Mesenchymal stem cell (in vitro differentiated cells and primary cell): ENCODE data around the gene WDR90.

Experiments used
- DNase-seq: peaks from one replicate; pipeline ENCODE4 v3.0.0-alpha.2; 2013
- H2AFZ ChIP-seq: one replicate; pipeline ENCODE4 v1.6.1; 2013; ENCODE audit warnings: low read depth, mild to moderate bottlenecking, control low read depth, inconsistent platforms, low read length, moderate library complexity
- H2AK5ac ChIP-seq: 2 replicates; pipeline ENCODE4 v1.6.1; 2013; ENCODE audit warnings: low read length, moderate library complexity, mild to moderate bottlenecking, inconsistent platforms; ENCODE audit not compliant: severe bottlenecking
- H2BK120ac ChIP-seq: one replicate; pipeline ENCODE4 v1.6.1; 2013; ENCODE audit warnings: low read depth, mild to moderate bottlenecking, inconsistent platforms, low read length, moderate library complexity
- H2BK12ac ChIP-seq, 2 experiments: one replicate each; pipeline ENCODE4 v1.6.1; 2013; ENCODE audit warnings: inconsistent platforms in 2 of 2, low read length in 2 of 2, mild to moderate bottlenecking in 2 of 2, moderate library complexity in 2 of 2, control low read depth in 1 of 2
- H2BK15ac ChIP-seq: one replicate; pipeline ENCODE4 v1.6.1; 2013; ENCODE audit warnings: mild to moderate bottlenecking, low read depth, inconsistent platforms; ENCODE audit not compliant: poor library complexity, severe bottlenecking
- H2BK5ac ChIP-seq: 2 replicates; pipeline ENCODE4 v1.6.1; 2013; ENCODE audit warnings: low read depth, mild to moderate bottlenecking, low read length, control low read depth, inconsistent platforms; ENCODE audit not compliant: poor library complexity, severe bottlenecking
- H3K14ac ChIP-seq, 2 experiments: one replicate each; pipeline ENCODE4 v1.6.1; 2013; ENCODE audit warnings: inconsistent platforms in 2 of 2, low read length in 2 of 2, control low read depth in 1 of 2, mild to moderate bottlenecking in 1 of 2, moderate library complexity in 1 of 2
- H3K18ac ChIP-seq, 2 experiments: one replicate each; pipeline ENCODE4 v1.6.1; 2013; ENCODE audit warnings: inconsistent platforms in 2 of 2, low read length in 2 of 2, control low read depth in 1 of 2, low read depth in 1 of 2, mild to moderate bottlenecking in 1 of 2
- H3K23ac ChIP-seq, 2 experiments: one replicate each; pipeline ENCODE4 v1.6.1; 2013; ENCODE audit warnings: inconsistent platforms in 2 of 2, low read length in 2 of 2, mild to moderate bottlenecking in 2 of 2, moderate library complexity in 2 of 2, control low read depth in 1 of 2
- H3K27ac ChIP-seq: 2 replicates; pipeline ENCODE4 v1.5.1; 2013; ENCODE audit warnings: mild to moderate bottlenecking, moderate library complexity, low read length, control low read depth, inconsistent platforms; ENCODE audit not compliant: poor library complexity, severe bottlenecking
- H3K27me3 ChIP-seq, 2 experiments: 2 replicates each; pipeline versions ENCODE4 v1.6.1 to v1.7.0; 2013; ENCODE audit warnings: low read length in 2 of 2, mild to moderate bottlenecking in 2 of 2, moderate library complexity in 2 of 2, control low read depth in 1 of 2, inconsistent platforms in 1 of 2; ENCODE audit not compliant: control insufficient read depth in 1 of 2, insufficient read depth in 1 of 2
- H3K36me3 ChIP-seq, 2 experiments: 2 replicates each; pipeline versions ENCODE4 v1.6.1 to v1.7.0; 2013; ENCODE audit warnings: low read length in 2 of 2, control low read depth in 1 of 2, inconsistent platforms in 1 of 2, low read depth in 1 of 2, mild to moderate bottlenecking in 1 of 2; ENCODE audit not compliant: insufficient read depth in 2 of 2, control insufficient read depth in 1 of 2
- H3K4ac ChIP-seq, 2 experiments: one replicate each; pipeline ENCODE4 v1.6.1; 2013; ENCODE audit warnings: inconsistent platforms in 2 of 2, low read length in 2 of 2, mild to moderate bottlenecking in 2 of 2, moderate library complexity in 2 of 2, control low read depth in 1 of 2, low read depth in 1 of 2
- H3K4me1 ChIP-seq: 2 replicates; pipeline ENCODE4 v1.6.1; 2013; ENCODE audit warnings: low read depth, low read length, control low read depth; ENCODE audit not compliant: control insufficient read depth, insufficient read depth
- H3K4me2 ChIP-seq: 2 replicates; pipeline ENCODE4 v1.6.1; 2013; ENCODE audit warnings: low read length, mild to moderate bottlenecking, inconsistent platforms; ENCODE audit not compliant: poor library complexity, severe bottlenecking
- H3K4me3 ChIP-seq, 2 experiments: 2 replicates each; pipeline versions ENCODE4 v1.5.1 to v1.7.0; 2013; ENCODE audit warnings: low read length in 2 of 2, mild to moderate bottlenecking in 2 of 2, control low read depth in 1 of 2, low read depth in 1 of 2; ENCODE audit not compliant: insufficient read depth in 1 of 2
- H3K79me1 ChIP-seq: replicated peaks from 2 replicates; pipeline ENCODE4 v1.6.1; 2013; ENCODE audit warnings: mild to moderate bottlenecking, control low read depth, low read length, inconsistent platforms; ENCODE audit not compliant: poor library complexity, severe bottlenecking
- H3K9ac ChIP-seq: 2 replicates; pipeline ENCODE4 v1.7.0; 2013; ENCODE audit warnings: mild to moderate bottlenecking, low read length, moderate library complexity
- H3K9me3 ChIP-seq: 2 replicates; pipeline ENCODE4 v1.7.0; 2013; ENCODE audit warnings: mild to moderate bottlenecking, low read length; ENCODE audit not compliant: control insufficient read depth
- H4K8ac ChIP-seq: one replicate; pipeline ENCODE4 v1.6.1; 2013; ENCODE audit warnings: inconsistent platforms, mild to moderate bottlenecking, low read length, moderate library complexity
- H4K91ac ChIP-seq: one replicate; pipeline ENCODE4 v1.6.1; 2013; ENCODE audit warnings: mild to moderate bottlenecking, low read length, inconsistent platforms
- WGBS: methylation state at CpG from one replicate; pipeline ENCODE4 v1.1.7; 2013; ENCODE audit warnings: mixed read lengths; 5-methylcytosine and 5-hydroxymethylcytosine counted together

Gene WDR90

DNA sequence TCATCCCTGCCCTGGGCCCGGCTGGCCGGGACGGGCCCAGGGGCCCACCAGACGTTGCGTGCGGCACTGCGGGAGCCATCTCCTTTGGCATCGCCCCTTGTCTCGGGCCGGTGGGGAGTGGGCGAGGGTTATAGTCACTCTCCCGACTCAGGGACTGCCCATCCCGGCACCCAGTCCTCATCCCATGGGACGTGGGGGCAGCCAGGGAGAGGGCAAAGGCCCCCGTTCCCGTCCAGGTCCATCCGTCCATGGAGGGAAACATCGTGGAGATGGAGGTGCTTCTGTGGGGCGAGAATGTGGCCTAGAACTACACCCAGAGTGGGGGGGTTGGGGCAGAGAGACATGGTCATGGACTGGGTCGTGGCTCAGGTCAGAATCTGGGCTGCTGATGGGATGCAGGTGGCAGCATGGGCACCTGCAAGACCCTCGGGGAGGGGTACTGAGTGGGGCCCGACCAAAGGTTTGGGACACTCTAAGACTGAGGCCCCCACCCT lies 2.4 kb upstream of the WDR90 start:
- no peak overlapping the region for H2AFZ ChIP-seq
- no peak for DNase-seq

DNA sequence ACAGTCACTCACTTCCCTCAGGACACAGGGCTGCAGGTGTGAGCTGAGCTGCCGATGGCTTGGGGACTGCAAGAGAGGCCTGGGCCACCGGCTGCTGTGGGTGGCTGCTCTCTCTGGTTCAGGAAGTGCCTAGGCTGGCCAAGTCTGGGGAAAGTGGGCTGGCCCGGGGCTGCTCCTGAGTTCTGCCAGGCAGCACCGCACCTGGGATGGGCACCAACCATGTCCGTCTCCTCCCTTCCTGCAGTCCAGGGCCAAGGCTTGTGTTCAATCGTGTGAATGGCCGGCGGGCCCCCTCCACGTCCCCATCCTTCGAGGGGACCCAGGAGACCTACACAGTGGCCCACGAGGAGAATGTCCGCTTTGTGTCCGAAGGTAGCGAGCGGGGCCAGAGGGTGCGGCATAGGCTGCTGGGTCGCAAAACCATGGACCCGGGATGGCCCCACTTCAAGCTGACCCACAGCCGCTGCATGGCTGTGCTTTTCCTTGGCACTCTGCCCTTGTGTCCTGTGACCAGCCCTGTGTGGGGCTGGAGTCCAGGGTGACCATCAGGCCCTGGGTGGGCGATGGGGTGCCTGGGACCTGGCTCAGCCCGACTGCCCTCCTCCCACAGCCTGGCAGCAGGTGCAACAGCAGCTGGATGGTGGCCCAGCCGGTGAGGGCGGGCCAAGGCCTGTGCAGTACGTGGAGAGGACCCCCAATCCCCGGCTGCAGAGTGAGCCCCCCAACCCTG lies 1.8 kb upstream of the WDR90 start:
- no peak overlapping the region for H3K4ac ChIP-seq
- H2BK5ac ChIP-seq, result no peak overlapping the region
- 97% methylated on average over 21 of the region's 25 CpGs for WGBS
- peak overlapping the region; percentile 27 for H4K8ac ChIP-seq
- H3K27me3 ChIP-seq, result no peaks in the 10 kb centered on the region
- no peak overlapping the region for H3K23ac ChIP-seq
- H2BK15ac ChIP-seq, result no peak overlapping the region
- H4K91ac ChIP-seq, result no peak overlapping the region
- no peak overlapping the region for H3K27ac ChIP-seq
- H3K36me3 ChIP-seq, result peaks cover 0 to 47% of the 10 kb centered on the region in 2 experiments
- no peak overlapping the region for H2BK12ac ChIP-seq
- H3K14ac ChIP-seq, result no peak overlapping the region
- peaks cover 52% of the 10 kb centered on the region for H3K4me1 ChIP-seq
- no peaks in the 10 kb centered on the region for H3K9me3 ChIP-seq
- DNase-seq, result no peak
- no peak overlapping the region for H2AK5ac ChIP-seq
- H3K79me1 ChIP-seq, result peaks cover 42% of the 10 kb centered on the region
- no peak overlapping the region for H3K4me2 ChIP-seq
- no peak overlapping the region for H3K9ac ChIP-seq
- no peak overlapping the region for H3K4me3 ChIP-seq
- H3K18ac ChIP-seq, result no peak overlapping the region
- H2BK120ac ChIP-seq, result no peak overlapping the region
- no peak overlapping the region for H2AFZ ChIP-seq

More for the DNA sequence above, 2.4 kb upstream of the WDR90 start:
- Histone ChIP-seq H2BK5ac (no peak overlapping the region), H3K36me3 (peaks cover 0 to 41% of the 10 kb centered on the region in 2 experiments), H2BK120ac (no peak overlapping the region), H3K27me3 (no peaks in the 10 kb centered on the region), H3K27ac (no peak overlapping the region), H3K4ac (no peak overlapping the region), H3K9ac (no peak overlapping the region), H3K4me1 (peaks cover 58% of the 10 kb centered on the region), H2AK5ac (no peak overlapping the region), H2BK12ac (no peak overlapping the region), H4K8ac (no peak overlapping the region), H3K4me2 (no peak overlapping the region), H3K14ac (no peak overlapping the region), H3K79me1 (peaks cover 42% of the 10 kb centered on the region), H3K23ac (no peak overlapping the region), H4K91ac (no peak overlapping the region), H3K4me3 (peak overlapping the region in 1 of 2 experiments; percentile 27), H3K9me3 (no peaks in the 10 kb centered on the region), H3K18ac (no peak overlapping the region), H2BK15ac (no peak overlapping the region)
- 95% methylated on average over 22 of the region's 22 CpGs for WGBS

DNA sequence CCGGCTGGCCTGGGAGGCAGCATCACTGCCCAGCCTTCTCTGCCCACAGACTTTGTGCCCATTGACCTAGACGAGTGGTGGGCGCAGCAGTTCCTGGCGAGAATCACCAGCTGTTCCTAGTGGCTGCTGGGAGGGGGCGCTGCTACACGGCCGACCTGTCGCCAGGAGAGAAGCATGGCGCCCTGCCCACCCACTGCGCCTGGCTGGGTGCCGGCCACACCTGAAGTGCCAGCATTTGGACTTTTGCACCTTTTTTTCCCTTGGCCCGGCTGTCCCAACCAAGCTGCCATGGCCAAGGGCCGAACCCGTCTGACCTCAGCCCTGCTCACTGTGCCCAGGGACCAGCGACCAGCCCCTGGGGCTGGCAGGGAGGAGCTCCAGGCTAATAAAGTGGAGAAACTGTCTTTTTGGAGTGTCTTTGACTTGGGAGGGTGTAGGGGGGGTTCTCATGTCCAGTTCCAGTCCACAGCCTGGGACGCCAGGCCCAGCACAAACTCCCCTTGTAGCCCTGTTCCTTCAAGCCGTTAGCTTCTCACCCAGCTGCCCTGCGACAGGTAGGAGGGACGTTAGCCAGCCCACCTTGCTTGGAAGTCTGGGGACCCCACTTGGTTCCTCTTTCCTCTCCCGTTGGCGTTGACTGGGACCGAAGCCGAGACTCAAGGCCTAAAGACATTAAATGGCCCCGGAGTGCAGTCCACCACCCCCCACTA lies 939 bp upstream of the WDR90 start:
- peaks cover 33% of the 10 kb centered on the region for H3K79me1 ChIP-seq
- no peak for DNase-seq

DNA sequence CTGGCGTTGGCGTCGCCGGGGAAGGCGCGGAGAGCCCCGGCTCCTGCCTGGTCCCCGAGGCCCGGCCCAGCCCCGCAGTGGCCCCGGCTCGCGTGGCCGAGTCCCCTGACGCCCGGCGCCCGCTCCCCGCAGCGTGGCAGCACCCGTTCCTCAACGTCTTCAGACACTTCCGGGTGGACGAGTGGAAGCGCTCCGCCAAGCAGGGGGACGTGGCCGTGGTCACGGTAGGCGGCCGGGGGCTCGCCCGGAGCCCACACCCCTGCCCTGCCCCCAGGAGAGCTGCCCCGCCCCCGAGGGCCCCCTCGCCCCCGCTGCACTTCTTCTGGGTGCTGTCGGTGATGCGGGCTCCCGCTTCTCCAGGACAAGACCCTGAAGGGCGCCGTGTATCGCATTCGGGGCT lies 466 bp downstream of the WDR90 start:
- Histone ChIP-seq H2BK5ac (no peak overlapping the region), H3K4me3 (peak overlapping the region; percentile 67 to 79)

More for the DNA sequence above, 939 bp upstream of the WDR90 start:
- Histone ChIP-seq H3K18ac (peak overlapping the region; percentile 67 to 86), H3K27me3 (no peaks in the 10 kb centered on the region), H2BK5ac (no peak overlapping the region), H3K27ac (peak overlapping the region; percentile 32), H4K8ac (peak overlapping the region; percentile 97), H3K23ac (no peak overlapping the region), H2BK15ac (no peak overlapping the region), H3K9me3 (no peaks in the 10 kb centered on the region), H2BK120ac (peak overlapping the region; percentile 64), H4K91ac (peak overlapping the region; percentile 36), H2BK12ac (peak overlapping the region in 1 of 2 experiments; percentile 9), H3K36me3 (peaks cover 5 to 56% of the 10 kb centered on the region in 2 experiments), H3K4me1 (peaks cover 45% of the 10 kb centered on the region), H3K4me2 (peak overlapping the region; percentile 81), H2AK5ac (peak overlapping the region; percentile 40), H3K4me3 (peak overlapping the region; percentile 67 to 79), H3K14ac (no peak overlapping the region), H2AFZ (no peak overlapping the region), H3K9ac (peak overlapping the region; percentile 96), H3K4ac (peak overlapping the region; percentile 75 to 94)
- 76% methylated on average over 24 of the region's 24 CpGs for whole genome bisulfite sequencing

More for the DNA sequence above, 466 bp downstream of the WDR90 start:
- Histone ChIP-seq H3K27me3 (no peaks in the 10 kb centered on the region), H3K79me1 (peaks cover 27% of the 10 kb centered on the region), H3K27ac (no peak overlapping the region), H3K4ac (no peak overlapping the region), H2AFZ (peak overlapping the region; percentile 15), H3K14ac (no peak overlapping the region), H2BK15ac (no peak overlapping the region), H4K91ac (no peak overlapping the region), H3K9me3 (no peaks in the 10 kb centered on the region), H4K8ac (peak overlapping the region; percentile 85), H3K9ac (peak overlapping the region; percentile 96), H3K36me3 (peaks cover 12 to 65% of the 10 kb centered on the region in 2 experiments), H3K23ac (no peak overlapping the region), H3K4me2 (peak overlapping the region; percentile 88), H2BK120ac (no peak overlapping the region), H2AK5ac (no peak overlapping the region), H2BK12ac (no peak overlapping the region), H3K18ac (peak overlapping the region in 1 of 2 experiments; percentile 25), H3K4me1 (peaks cover 41% of the 10 kb centered on the region)
- WGBS, result 11% methylated on average over 33 of the region's 44 CpGs
- DNase-seq, result peak; percentile 34
